Activated CD8-positive, alpha-beta memory T cell treated with anti-CD3 and anti-CD28 coated beads for 1 hour (primary cell): Measurements from ENCODE around the gene AGPAT1.
"Not testable (repeated sequence)": the region's sequence is repeated elsewhere in the genome, so short reads cannot be mapped to it uniquely, and the experiment has no call there.

Experiments
- DNase-seq, 2 donors: peaks; one replicate each; pipeline ENCODE4 v3.0.0-alpha.2; 2020; ENCODE audit warnings: low read depth in 1 of 2; ENCODE audit errors: extremely low read depth in 1 of 2

The AGPAT1 gene

GRCh38 chr6:32175711-32176475 is at the start of gene AGPAT1:
Gene AGPAT1, minus strand, starts transcription at chr6:32176084. Its CDS starts 4,588 bp downstream, at chr6:32171496.
- peak; percentile 93 to 94 for DNase-seq

- no peak for DNase-seq
Observed at GRCh38 chr6:32224696-32225095, 48.8 kb upstream of the AGPAT1 start.

DNA sequence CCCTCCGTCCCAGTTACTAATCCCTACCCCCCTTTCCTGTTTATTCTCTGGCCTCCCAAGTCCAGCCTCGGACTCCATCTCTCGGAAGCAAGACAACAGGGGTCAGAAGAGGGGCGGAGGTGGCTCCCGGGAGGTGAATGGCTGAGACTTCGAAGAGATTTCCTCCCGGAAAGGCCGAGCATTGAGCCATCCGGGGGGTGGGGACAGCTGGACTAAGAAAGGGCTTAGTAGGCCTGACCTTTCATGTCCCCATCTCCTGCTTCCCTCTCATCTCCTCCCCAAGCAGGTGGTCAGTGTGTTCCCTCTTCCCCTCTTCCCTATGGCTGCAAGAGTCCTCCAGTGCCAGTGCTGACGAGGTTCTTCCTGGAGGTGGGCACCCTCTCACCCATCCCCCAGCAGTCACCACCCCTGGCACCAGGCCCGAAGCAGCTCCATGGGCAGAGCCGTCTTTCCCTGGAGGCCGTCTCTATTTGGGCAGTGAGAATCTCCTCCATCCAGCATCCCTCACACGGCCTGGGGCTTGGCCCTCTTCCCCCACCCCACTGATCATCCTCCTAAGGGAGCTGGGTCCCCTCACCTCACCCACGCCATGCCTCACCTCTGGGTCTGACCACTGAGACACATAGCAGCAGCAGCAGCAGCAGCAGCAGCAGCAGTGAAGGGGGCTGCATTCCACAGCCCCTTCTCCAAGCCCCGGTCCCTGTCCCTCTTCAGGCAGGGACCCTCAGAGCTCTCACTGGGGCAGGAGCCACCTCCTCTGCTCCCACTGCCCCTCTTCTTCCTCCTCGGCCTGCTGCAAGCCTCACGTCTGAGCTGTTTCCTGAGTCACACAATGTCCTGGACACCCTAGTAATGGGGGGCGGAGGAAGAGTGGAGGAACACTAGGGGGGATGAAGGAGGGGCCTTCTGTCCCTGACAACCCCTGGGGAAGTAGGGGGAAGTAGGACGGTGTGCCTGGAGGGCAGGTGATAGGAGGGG is 47.7 kb upstream of the AGPAT1 start, which contains the start of gene NOTCH4:
Gene NOTCH4 (minus strand): TSS at position 810 of the 978 bp plus-strand sequence. CDS start 139 bp downstream, at position 671.
- no peak for DNase-seq

GRCh38 chr6:32222333-32223230 is 46.7 kb upstream of the AGPAT1 start:
- DNase-seq = no peak

- DNase-seq = no peak
Observed at GRCh38 chr6:32220021-32220420, 44.1 kb upstream of the AGPAT1 start.

- no peak for DNase-seq
Observed at GRCh38 chr6:32218167-32218566, 42.3 kb upstream of the AGPAT1 start.

GRCh38 chr6:32216998-32217397 is 41.1 kb upstream of the AGPAT1 start:
- no peak for DNase-seq

GRCh38 chr6:32216285-32216684 is 40.4 kb upstream of the AGPAT1 start:
- DNase-seq = no peak

- no peak for DNase-seq
Observed at GRCh38 chr6:32215617-32216016, 39.7 kb upstream of the AGPAT1 start.

DNA sequence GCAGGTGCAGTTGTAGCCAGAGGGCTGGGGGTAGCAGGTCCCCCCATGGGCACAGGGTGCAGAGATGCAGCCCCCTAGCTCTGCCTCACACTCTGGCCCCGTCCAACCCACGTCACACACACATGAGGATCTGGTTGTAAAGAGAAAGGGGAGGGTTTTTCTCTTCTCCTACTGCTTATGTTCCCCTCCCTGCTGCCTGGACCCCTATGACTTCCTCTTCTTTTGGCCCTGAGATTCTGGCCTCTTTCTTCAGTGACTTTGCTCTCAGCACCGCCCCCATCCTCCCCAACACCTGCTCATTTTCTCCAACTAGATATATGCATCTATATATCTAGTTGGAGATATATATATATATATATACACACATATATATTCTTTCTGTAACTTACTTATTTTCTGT is 38.2 kb upstream of the AGPAT1 start:
- no peak for DNase-seq

- DNase-seq = no peak
Observed at GRCh38 chr6:32213649-32214048, 37.8 kb upstream of the AGPAT1 start.

DNA sequence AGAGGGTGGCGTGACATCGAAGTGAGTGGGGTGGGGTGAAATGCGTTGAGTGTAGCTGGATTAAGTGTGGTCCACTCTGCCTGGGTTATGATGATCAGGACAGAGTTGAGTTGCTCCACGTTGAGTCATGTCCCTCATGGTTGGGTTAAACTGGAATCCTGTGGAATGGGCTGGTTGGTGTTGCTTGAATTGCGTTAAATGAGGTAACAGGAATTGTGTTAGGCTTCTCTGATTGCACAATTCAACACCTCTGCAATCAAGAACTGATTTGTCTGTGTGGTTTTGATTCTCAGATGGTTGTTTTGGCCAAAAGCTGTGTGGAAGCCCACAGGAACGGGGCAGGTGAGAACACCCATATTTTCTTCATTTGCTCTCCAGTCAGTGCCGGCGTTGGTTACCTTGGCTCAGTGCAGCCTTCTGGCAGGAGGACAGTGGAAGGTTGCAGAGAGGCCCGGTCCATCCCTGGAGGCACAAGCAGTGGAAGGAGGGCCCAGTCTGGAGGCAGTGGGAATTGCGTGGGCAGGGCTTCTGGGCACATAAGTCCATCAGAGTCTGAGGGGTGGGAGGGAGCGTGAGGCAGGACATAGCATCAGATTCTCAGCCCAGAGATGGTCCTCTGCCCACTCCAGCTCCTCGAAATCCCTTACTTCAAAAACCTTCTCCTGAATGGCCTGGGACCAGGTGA is 36.3 kb upstream of the AGPAT1 start:
- DNase-seq = no peak

DNA sequence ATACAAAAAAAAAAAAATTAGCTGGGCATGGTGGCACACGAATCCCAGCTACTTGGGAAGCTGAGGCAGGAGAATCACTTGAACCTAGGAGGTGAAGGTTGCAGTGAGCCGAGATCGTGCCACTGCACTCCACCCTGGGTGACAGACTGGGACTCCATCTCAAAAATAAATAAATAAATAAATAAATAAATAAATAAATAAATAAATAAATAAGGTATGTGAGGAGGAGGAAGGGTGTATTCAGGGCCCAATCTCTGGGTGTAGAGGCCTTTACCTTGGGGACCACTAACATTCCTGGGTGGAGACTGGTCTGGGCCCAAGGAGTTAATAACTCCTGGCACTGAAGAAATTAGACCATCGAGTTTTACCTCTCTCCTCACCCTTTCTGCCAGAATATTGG is 35.5 kb upstream of the AGPAT1 start:
- DNase-seq = not testable (repeated sequence)

DNA sequence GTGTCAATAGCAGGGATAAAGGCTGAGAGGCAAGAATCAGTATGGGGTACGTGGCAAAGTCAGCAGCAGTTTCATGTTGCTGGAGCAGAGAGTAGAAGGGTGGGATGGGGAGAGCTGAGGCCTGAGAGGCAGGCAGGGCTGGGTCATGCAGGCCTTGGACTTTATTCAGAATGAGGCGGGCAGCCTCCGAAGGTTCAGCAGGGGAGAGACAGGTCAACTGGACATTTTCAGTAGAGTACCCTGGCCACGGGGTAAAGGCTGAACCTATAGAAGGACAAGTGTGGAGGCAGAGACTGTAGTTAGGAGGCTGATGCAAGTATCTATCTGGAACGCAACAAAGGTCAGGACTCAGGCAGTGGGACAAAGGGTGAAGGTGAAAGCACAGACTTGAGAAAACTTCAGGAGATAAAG is 34.3 kb upstream of the AGPAT1 start:
- DNase-seq = no peak

DNA sequence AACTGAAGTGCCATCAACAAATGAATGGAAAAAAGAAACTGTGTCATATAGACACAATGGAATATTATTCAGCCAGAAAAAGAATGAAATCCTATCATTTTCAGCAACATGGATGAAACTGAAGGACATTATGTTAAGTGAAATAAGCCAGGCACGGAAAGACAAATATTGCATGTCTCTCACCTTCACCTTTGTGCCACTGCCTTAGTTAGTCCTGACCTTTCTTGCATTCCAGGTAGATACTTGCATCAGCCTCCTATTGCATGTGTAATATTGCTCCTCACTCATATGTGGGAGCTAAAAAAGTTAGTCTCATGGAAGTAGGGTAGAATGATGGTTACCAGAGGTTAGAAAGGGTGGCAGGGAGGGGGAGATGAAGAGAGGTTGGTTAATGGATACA is 33.1 kb upstream of the AGPAT1 start:
- no peak for DNase-seq

- no peak for DNase-seq
Observed at GRCh38 chr6:32204268-32204715, 28.4 kb upstream of the AGPAT1 start.

- no peak for DNase-seq
Observed at GRCh38 chr6:32203426-32204267, 27.8 kb upstream of the AGPAT1 start.

DNA sequence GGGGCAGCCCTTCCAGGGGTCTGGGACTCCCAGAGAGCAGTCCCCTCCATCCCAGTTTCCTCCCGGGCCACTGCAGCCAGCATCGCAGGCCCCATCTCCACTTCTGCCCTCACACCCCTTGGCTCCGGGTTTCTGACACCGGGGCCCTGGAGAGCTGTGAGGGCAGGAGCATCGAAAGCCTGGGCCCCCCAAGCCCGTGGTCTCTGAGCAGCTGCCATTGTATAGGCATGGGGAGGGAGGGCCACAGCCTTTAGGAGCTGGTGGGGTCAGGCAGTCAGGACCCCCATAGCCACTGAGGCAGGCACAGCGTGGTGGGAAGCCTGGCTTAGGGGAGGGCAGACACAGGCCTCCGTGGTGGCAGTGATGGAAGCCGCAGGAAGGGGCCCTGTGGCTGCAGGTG is 26.3 kb upstream of the AGPAT1 start:
- no peak for DNase-seq
